Mesendoderm (in vitro differentiated cells): ENCODE measurements around the gene MLYCD.
A peak's percentile ranks its signal among the peaks of the same experiment; 100 is the strongest.

Source experiments
- DNase-seq: peaks from one replicate; pipeline ENCODE4 v3.0.0; 2013
- H2AK5ac ChIP-seq: 2 replicates; pipeline ENCODE4 v1.6.1; 2013; ENCODE audit warnings: low read length, inconsistent platforms
- H2BK120ac ChIP-seq: 2 replicates; pipeline ENCODE4 v1.6.1; 2013; ENCODE audit warnings: low read depth, mild to moderate bottlenecking, low read length, moderate library complexity, mixed read lengths
- H2BK15ac ChIP-seq: replicated peaks from 2 replicates; pipeline ENCODE4 v1.6.1; 2013; ENCODE audit warnings: low read depth, mild to moderate bottlenecking, moderate library complexity
- H2BK5ac ChIP-seq: 2 replicates; pipeline ENCODE4 v1.6.1; 2013; ENCODE audit warnings: low read length, inconsistent platforms
- H3K18ac ChIP-seq: 2 replicates; pipeline ENCODE4 v1.6.1; 2013; ENCODE audit warnings: mild to moderate bottlenecking, low read length, mixed read lengths
- H3K23ac ChIP-seq: one replicate; pipeline ENCODE4 v1.6.1; 2013; ENCODE audit warnings: low read length
- H3K27ac ChIP-seq: 2 replicates; pipeline ENCODE4 v1.5.1; 2013; ENCODE audit warnings: low read depth, mild to moderate bottlenecking, inconsistent platforms, low read length, moderate library complexity
- H3K27me3 ChIP-seq: 2 replicates; pipeline ENCODE4 v1.6.1; 2013; ENCODE audit warnings: low read length, control low read depth, mild to moderate bottlenecking, inconsistent platforms; ENCODE audit not compliant: insufficient read depth, poor library complexity
- H3K36me3 ChIP-seq: 2 replicates; pipeline ENCODE4 v1.6.1; 2013; ENCODE audit warnings: low read length, inconsistent platforms; ENCODE audit not compliant: control insufficient read depth, insufficient read depth
- H3K4ac ChIP-seq: one replicate; pipeline ENCODE4 v1.6.1; 2013; ENCODE audit warnings: low read depth, mild to moderate bottlenecking, low read length, moderate library complexity
- H3K4me1 ChIP-seq: 2 replicates; pipeline ENCODE4 v1.6.1; 2013; ENCODE audit warnings: low read depth, low read length, inconsistent platforms; ENCODE audit not compliant: control insufficient read depth
- H3K4me2 ChIP-seq: 2 replicates; pipeline ENCODE4 v1.6.1; 2013; ENCODE audit warnings: low read length
- H3K4me3 ChIP-seq: 2 replicates; pipeline ENCODE4 v1.5.1; 2013; ENCODE audit warnings: mild to moderate bottlenecking, low read length
- H3K56ac ChIP-seq: one replicate; pipeline ENCODE4 v1.6.1; 2013; ENCODE audit warnings: low read length
- H3K79me1 ChIP-seq: 2 replicates; pipeline ENCODE4 v1.6.1; 2013; ENCODE audit warnings: low read length, inconsistent platforms
- H3K79me2 ChIP-seq: 2 replicates; pipeline ENCODE4 v1.6.1; 2013; ENCODE audit warnings: mild to moderate bottlenecking, low read length; ENCODE audit not compliant: control insufficient read depth, insufficient read depth
- H3K9ac ChIP-seq: 2 replicates; pipeline ENCODE4 v1.6.1; 2013; ENCODE audit warnings: low read length, inconsistent platforms
- H4K5ac ChIP-seq: one replicate; pipeline ENCODE4 v1.6.1; 2013; ENCODE audit warnings: low read length
- H4K8ac ChIP-seq: one replicate; pipeline ENCODE4 v1.6.1; 2013; ENCODE audit warnings: low read depth, mild to moderate bottlenecking, control low read depth, low read length, moderate library complexity
- WGBS: extraction: QIAGEN DNeasy Blood & Tissue Kit; methylation state at CpG from one replicate; pipeline ENCODE4 v1.1.7; 2013; ENCODE audit warnings: low lambda C conversion rate, missing lambda C conversion rate; ENCODE audit not compliant: insufficient coverage; ENCODE audit errors: extremely low coverage; 5-methylcytosine and 5-hydroxymethylcytosine counted together

Gene MLYCD

DNA sequence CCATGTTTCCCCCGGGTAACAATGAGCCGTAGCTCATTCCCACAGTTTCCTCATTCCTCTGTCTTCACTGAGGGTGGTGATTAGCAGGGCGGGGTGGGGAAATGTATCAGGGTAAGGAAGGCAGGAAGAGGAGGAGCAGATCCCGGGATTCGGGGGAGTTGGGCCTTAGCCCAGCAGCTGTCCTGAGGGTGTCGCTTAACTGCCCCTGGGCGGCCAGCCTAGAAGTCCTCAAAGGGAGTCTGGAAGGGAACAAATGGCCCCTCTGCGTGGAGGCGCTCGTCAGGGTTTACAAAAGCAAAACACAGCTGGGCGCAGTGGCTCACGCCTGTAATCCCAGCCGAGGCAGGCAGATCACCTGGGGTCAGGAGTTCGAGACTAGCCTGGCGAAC, 14.3 kb downstream of the MLYCD start:
- Histone ChIP-seq H3K4me1 (peaks cover 16% of the 10 kb centered on the region), H3K9ac (no peak overlapping the region), H4K5ac (no peak overlapping the region), H2BK5ac (no peak overlapping the region), H2BK120ac (no peak overlapping the region), H3K4ac (no peak overlapping the region), H3K36me3 (peaks cover 6% of the 10 kb centered on the region), H3K4me3 (no peak overlapping the region), H4K8ac (no peak overlapping the region), H3K27me3 (no peaks in the 10 kb centered on the region), H3K23ac (no peak overlapping the region), H3K79me1 (peaks cover 1% of the 10 kb centered on the region), H3K4me2 (no peak overlapping the region), H3K27ac (no peak overlapping the region), H3K18ac (no peak overlapping the region), H3K79me2 (no peaks in the 10 kb centered on the region), H2AK5ac (no peak overlapping the region), H2BK15ac (no peak overlapping the region), H3K56ac (peak overlapping the region; percentile 65)
- WGBS: no CpG with 5 or more reads among the region's 15 CpGs
- peak; percentile 74 for DNase-seq

DNA sequence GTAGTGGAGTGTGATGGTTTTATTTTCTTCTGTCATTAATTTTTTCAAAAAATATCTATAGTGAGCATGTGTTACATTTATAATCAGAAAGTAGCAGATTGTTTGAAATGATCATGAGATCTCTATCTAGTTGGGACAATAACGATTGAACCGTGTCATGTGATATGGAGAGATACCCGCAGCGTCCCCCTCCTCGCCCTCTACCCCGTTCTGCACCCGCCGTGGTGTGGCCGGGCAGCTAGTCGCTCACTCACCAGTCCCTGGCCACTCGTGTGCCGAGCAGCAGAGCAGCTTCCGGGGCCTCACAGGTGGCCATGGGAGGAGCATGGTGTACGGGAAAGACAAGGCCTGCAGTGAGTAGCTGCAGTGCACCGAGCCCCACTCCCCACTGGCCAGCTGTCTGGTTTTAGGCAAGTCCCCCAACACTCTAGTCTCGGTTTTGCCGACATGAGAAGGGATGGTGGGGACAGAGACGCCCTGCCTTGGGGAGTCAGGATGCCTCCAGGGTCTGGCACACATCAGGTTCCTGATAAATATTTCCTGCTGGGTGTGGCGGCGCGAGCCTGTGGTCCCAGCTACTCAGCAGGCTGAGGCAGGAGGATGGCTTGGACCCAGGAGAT, 15.3 kb downstream of the MLYCD start:
- Histone ChIP-seq H2BK5ac (no peak overlapping the region), H3K9ac (no peak overlapping the region), H4K5ac (no peak overlapping the region), H3K36me3 (peaks cover 15% of the 10 kb centered on the region), H3K79me1 (no peaks in the 10 kb centered on the region), H3K4me1 (peaks cover 16% of the 10 kb centered on the region), H3K56ac (no peak overlapping the region), H3K79me2 (no peaks in the 10 kb centered on the region), H3K4ac (no peak overlapping the region), H3K4me2 (no peak overlapping the region), H3K27me3 (no peaks in the 10 kb centered on the region), H2BK120ac (no peak overlapping the region), H4K8ac (no peak overlapping the region), H2AK5ac (no peak overlapping the region), H2BK15ac (no peak overlapping the region), H3K18ac (no peak overlapping the region), H3K4me3 (no peak overlapping the region), H3K27ac (no peak overlapping the region), H3K23ac (no peak overlapping the region)
- no CpG with 5 or more reads among the region's 21 CpGs for WGBS
- DNase-seq: no peak

DNA sequence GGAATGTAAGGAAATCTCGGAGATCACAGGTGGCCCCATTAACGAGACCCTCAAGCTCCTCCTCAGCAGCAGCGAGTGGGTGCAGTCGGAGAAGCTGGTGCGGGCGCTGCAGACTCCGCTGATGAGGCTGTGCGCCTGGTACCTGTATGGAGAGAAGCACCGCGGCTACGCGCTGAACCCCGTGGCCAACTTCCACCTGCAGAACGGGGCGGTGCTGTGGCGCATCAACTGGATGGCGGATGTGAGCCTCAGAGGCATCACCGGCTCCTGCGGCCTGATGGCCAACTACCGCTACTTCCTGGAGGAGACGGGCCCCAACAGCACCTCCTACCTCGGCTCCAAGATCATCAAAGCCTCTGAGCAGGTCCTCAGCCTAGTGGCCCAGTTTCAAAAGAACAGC, 16.2 kb downstream of the MLYCD start:
- Histone ChIP-seq H3K36me3 (peaks cover 20% of the 10 kb centered on the region), H3K27ac (no peak overlapping the region), H3K56ac (no peak overlapping the region), H3K4me2 (no peak overlapping the region), H3K9ac (no peak overlapping the region), H3K79me1 (no peaks in the 10 kb centered on the region), H3K4me1 (peaks cover 16% of the 10 kb centered on the region), H2BK15ac (no peak overlapping the region), H3K18ac (no peak overlapping the region), H4K8ac (no peak overlapping the region), H3K79me2 (no peaks in the 10 kb centered on the region), H2BK120ac (no peak overlapping the region), H3K23ac (no peak overlapping the region), H2AK5ac (no peak overlapping the region), H3K4me3 (no peak overlapping the region), H3K27me3 (no peaks in the 10 kb centered on the region), H4K5ac (no peak overlapping the region), H3K4ac (no peak overlapping the region), H2BK5ac (no peak overlapping the region)
- no peak for DNase-seq
- WGBS: no CpG with 5 or more reads among the region's 22 CpGs

DNA sequence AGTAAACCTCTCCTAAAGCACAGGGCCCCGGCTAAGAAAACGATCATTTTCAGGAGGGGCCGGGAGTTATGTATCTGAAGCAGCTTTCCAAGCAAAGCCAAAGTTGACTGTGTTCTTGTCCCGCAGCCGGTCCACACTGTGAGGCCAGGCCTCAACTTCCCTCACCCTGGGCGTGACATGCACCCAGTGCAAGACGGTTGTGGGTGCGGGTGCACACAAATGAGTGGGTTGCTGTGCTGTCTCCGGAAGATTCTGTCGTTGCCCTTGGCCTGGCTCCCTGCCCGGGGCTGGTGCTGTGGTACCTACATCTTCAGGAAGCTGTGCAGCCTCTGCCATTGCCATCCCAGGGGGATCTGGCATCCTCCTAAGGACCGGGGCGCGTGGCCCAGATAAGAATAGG, 16.6 kb downstream of the MLYCD start:
- H2BK120ac ChIP-seq: no peak overlapping the region
- DNase-seq: no peak
- no peak overlapping the region for H3K23ac ChIP-seq
- no peak overlapping the region for H3K4me3 ChIP-seq
- no peak overlapping the region for H3K27ac ChIP-seq
- no peak overlapping the region for H3K18ac ChIP-seq
- no peaks in the 10 kb centered on the region for H3K79me1 ChIP-seq
- H3K9ac ChIP-seq: no peak overlapping the region
- H3K79me2 ChIP-seq: no peaks in the 10 kb centered on the region
- no CpG with 5 or more reads among the region's 14 CpGs for WGBS
- H2BK5ac ChIP-seq: no peak overlapping the region
- no peak overlapping the region for H3K4ac ChIP-seq
- H4K5ac ChIP-seq: no peak overlapping the region
- H3K36me3 ChIP-seq: peaks cover 20% of the 10 kb centered on the region
- no peak overlapping the region for H4K8ac ChIP-seq
- H3K27me3 ChIP-seq: no peaks in the 10 kb centered on the region
- H3K56ac ChIP-seq: no peak overlapping the region
- H2AK5ac ChIP-seq: no peak overlapping the region
- H2BK15ac ChIP-seq: no peak overlapping the region
- peaks cover 16% of the 10 kb centered on the region for H3K4me1 ChIP-seq
- H3K4me2 ChIP-seq: no peak overlapping the region

DNA sequence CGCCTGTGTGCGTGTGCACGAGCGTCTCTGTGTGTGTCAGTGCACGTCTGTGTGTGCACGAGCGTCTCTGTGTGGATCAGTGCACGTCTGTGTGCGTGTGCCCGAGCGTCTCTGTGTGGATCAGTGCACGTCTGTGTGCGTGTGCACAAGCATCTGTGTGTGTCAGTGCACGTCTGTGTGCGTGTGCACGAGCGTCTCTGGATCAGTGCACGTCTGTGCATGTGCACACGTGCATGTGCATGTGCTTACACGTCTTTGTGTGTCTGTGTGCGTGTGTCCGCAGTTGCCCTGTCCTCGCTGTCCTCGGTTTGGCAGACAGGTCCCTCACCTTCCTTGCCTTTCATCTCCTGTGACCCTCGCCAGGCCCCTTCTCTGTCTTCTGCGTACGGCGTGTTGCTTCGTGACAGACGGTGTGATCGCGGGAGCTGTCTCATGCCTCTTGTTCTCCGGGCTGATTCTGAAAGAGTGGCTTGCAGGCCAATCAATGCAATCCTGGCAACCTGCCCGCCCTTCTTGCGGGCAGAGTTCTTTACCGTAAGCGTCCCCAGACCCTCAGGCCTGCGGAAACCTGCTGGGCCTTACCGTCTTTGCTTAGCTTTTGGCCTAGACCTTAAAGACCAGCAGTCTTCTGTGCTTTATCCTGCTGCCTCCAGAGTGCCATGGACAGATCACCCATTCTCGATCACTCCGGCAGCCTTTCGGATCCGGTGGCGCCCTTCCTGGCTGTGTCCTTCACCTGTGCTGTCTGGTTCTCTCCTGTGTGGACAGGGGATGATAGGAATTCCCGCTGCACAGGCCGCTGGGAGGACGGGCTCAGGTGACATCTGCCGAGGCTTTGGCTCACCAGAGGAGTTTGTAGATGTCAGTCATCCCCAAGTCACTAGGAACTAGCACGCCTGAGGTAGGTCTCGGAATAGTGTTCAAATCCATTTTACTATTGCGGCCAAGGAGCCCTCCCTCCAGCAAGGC, 18.5 kb downstream of the MLYCD start:
- no peak overlapping the region for H4K8ac ChIP-seq
- no peaks in the 10 kb centered on the region for H3K27me3 ChIP-seq
- no peak overlapping the region for H3K9ac ChIP-seq
- H3K18ac ChIP-seq: no peak overlapping the region
- H4K5ac ChIP-seq: no peak overlapping the region
- H3K36me3 ChIP-seq: peaks cover 20% of the 10 kb centered on the region
- H3K23ac ChIP-seq: no peak overlapping the region
- H3K79me1 ChIP-seq: no peaks in the 10 kb centered on the region
- H2AK5ac ChIP-seq: no peak overlapping the region
- no peak overlapping the region for H3K4ac ChIP-seq
- no peak for DNase-seq
- no peak overlapping the region for H2BK15ac ChIP-seq
- H2BK5ac ChIP-seq: no peak overlapping the region
- H2BK120ac ChIP-seq: no peak overlapping the region
- no peak overlapping the region for H3K56ac ChIP-seq
- no peak overlapping the region for H3K4me2 ChIP-seq
- no peaks in the 10 kb centered on the region for H3K79me2 ChIP-seq
- peaks cover 6% of the 10 kb centered on the region for H3K4me1 ChIP-seq
- WGBS: no CpG with 5 or more reads among the region's 51 CpGs
- no peak overlapping the region for H3K4me3 ChIP-seq
- H3K27ac ChIP-seq: no peak overlapping the region
